ENCODE measurements around the gene DECR2. TPM values are rescaled to one million over a fixed set of nuclear protein-coding genes. Genes with fewer than 3 reads are reported as not detected.

The DECR2 gene
- total RNA-seq, 4 donors from 2014 or later: 17.0 to 23.3 (median 18.8) TPM

DNA sequence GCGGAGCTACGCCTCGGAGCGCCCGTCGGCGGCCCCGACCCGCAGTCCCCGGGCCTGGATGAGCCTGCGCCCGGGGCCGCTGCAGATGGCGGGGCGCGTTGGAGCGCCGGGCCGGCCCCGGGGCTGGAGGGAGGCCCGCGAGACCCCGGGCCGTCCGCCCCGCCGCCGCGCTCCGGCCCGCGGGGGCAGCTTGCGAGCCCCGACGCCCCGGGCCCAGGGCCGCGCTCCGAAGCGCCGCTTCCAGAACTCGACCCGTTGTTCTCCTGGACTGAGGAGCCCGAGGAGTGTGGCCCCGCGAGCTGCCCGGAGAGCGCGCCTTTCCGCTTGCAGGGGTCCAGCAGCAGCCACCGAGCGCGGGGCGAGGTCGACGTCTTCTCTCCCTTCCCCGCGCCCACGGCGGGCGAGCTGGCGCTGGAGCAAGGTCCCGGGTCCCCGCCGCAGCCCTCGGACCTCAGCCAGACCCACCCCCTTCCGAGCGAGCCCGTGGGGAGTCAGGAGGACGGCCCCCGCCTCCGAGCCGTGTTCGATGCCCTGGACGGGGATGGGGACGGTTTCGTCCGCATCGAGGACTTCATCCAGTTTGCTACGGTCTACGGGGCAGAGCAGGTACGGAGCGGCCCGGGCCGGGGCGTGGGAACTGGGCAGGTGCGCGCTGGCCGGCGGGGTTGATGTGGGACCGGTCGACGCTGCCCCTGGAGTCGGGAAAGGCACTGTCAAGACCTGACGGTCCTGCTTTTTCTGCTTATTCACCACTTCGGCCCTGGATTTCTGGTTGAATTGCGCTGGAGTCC, 24.6 kb downstream of the DECR2 start:
- H3K9me3 ChIP-seq: no peaks in the 10 kb centered on the region
- DNase-seq (no peak), ATAC-seq (no peak)
- TF ChIP-seq, protein P1, sequence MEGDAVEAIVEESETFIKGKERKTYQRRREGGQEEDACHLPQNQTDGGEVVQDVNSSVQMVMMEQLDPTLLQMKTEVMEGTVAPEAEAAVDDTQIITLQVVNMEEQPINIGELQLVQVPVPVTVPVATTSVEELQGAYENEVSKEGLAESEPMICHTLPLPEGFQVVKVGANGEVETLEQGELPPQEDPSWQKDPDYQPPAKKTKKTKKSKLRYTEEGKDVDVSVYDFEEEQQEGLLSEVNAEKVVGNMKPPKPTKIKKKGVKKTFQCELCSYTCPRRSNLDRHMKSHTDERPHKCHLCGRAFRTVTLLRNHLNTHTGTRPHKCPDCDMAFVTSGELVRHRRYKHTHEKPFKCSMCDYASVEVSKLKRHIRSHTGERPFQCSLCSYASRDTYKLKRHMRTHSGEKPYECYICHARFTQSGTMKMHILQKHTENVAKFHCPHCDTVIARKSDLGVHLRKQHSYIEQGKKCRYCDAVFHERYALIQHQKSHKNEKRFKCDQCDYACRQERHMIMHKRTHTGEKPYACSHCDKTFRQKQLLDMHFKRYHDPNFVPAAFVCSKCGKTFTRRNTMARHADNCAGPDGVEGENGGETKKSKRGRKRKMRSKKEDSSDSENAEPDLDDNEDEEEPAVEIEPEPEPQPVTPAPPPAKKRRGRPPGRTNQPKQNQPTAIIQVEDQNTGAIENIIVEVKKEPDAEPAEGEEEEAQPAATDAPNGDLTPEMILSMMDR (IDR thresholded peaks at IDR 0.05 in 4 of 5, conservative IDR thresholded peaks at IDR 0.05 in 1 of 5): no peak
- no peak for TF ChIP-seq POLR2A (IDR thresholded peaks at IDR 0.05)
- H3K27ac ChIP-seq: peak overlapping the region; percentile 79 to 100 (median 89)
- intact Hi-C loops (cut with DNase I; ENCODE audit: low total_unique reads) (no loop called here), in situ Hi-C loops (cut with MboI; ENCODE audit: low sequenced_read_pairs in 4 of 4) (no loop called here)
- peak overlapping the region; percentile 69 to 76 (median 70) for H3K4me3 ChIP-seq
- no peaks in the 10 kb centered on the region for H3K36me3 ChIP-seq
- peaks cover 49 to 53% of the 10 kb centered on the region in 2 donors for H3K4me1 ChIP-seq
- no peaks in the 10 kb centered on the region for H3K27me3 ChIP-seq

DNA sequence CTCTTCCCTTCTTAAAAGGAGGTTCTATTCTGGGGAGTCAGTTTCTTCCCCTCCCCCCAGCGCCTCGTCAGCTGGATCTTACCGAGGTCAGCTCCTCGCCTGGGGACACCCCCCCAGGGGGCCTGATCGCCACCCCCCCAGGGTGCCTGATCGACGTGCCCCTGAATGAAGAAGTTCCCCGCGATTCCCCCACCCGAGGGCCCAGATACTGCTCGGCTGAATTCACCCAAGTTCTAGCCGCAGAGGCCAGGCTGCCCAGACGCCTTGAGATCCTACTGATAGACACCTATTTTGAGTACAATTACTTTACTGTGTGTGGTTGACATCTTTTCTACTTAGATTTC, 25.2 kb downstream of the DECR2 start:
- Histone ChIP-seq H3K27me3 (no peaks in the 10 kb centered on the region), H3K9me3 (no peaks in the 10 kb centered on the region), H3K4me3 (peak overlapping the region; percentile 69 to 76 (median 70)), H3K36me3 (no peaks in the 10 kb centered on the region), H3K27ac (peak overlapping the region; percentile 79 to 100 (median 89)), H3K4me1 (peaks cover 49 to 53% of the 10 kb centered on the region in 2 donors)
- intact Hi-C loops (cut with DNase I; ENCODE audit: low total_unique reads) (no loop called here), in situ Hi-C loops (cut with MboI; ENCODE audit: low sequenced_read_pairs in 4 of 4) (no loop called here)
- ATAC-seq: no peak
- peak in 1 of 2 donors; percentile 43 for DNase-seq
- TF ChIP-seq, protein P1 (IDR thresholded peaks at IDR 0.05 in 4 of 5, conservative IDR thresholded peaks at IDR 0.05 in 1 of 5): no peak
- no peak for TF ChIP-seq POLR2A (IDR thresholded peaks at IDR 0.05)

DNA sequence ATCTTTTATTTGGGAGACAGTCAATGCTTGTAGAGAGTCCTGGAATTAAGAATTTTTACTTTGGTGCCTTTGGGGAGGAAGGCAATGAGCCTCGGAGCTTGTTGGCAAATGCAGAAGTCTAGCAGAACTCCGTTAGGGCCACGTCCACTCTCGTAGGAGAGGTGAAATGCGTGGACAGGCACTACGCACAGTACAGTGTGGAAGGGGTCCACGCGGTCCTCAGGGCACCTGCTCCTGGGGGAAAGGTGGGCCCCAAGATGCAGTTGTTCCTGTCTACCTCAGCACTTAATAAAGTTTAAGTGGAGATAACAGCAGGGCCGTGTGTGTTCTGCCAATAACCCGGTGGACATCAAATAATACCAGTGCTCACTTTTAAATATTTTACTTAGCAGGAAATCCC, 25.6 kb downstream of the DECR2 start:
- Histone ChIP-seq H3K4me1 (peaks cover 49 to 53% of the 10 kb centered on the region in 2 donors), H3K9me3 (no peaks in the 10 kb centered on the region), H3K36me3 (no peaks in the 10 kb centered on the region), H3K27me3 (no peaks in the 10 kb centered on the region), H3K27ac (peak overlapping the region; percentile 79 to 100 (median 89)), H3K4me3 (peak overlapping the region; percentile 69 to 76 (median 70))
- in situ Hi-C loops (cut with MboI; ENCODE audit: low sequenced_read_pairs in 4 of 4): no loop called here
- ATAC-seq: no peak
- DNase-seq: no peak
- intact Hi-C loops (cut with DNase I; ENCODE audit: low total_unique reads): no loop called here
- TF ChIP-seq, protein P1 (IDR thresholded peaks at IDR 0.05 in 4 of 5, conservative IDR thresholded peaks at IDR 0.05 in 1 of 5): no peak
- TF ChIP-seq POLR2A (IDR thresholded peaks at IDR 0.05): no peak

DNA sequence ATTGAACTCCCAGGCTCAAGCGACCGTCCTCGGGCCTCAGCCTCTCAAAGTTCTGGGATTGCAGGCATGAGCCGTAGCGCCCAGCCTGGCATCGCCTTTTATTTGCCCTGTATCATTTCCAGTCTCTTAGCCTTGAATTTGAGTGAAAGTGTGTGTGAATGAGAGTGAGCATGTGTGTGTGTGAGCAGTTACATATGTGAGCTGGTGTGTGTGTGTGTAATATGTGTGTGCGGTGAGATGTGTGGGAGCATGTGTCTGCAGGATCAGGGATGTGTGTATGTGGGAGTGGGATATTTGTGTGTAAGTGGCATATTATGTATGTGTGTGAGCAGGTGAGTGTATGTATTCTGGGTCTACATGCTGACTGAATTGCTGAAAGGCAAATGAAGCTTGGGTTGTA, 29.2 kb downstream of the DECR2 start:
- Histone ChIP-seq H3K36me3 (peaks cover 0 to 6% of the 10 kb centered on the region in 2 donors), H3K27me3 (no peaks in the 10 kb centered on the region), H3K9me3 (no peaks in the 10 kb centered on the region), H3K4me1 (peaks cover 38 to 39% of the 10 kb centered on the region in 2 donors), H3K4me3 (no peak overlapping the region), H3K27ac (peak overlapping the region in 1 of 4 donors; percentile 99)
- in situ Hi-C loops (cut with MboI; ENCODE audit: low sequenced_read_pairs in 4 of 4) (no loop called here), intact Hi-C loops (cut with DNase I; ENCODE audit: low total_unique reads) (no loop called here)
- TF ChIP-seq, protein P1 (IDR thresholded peaks at IDR 0.05 in 4 of 5, conservative IDR thresholded peaks at IDR 0.05 in 1 of 5): no peak
- no peak for TF ChIP-seq POLR2A (IDR thresholded peaks at IDR 0.05)
- DNase-seq: no peak
- no peak for ATAC-seq

Data from gastrocnemius medialis (tissue), 4 donors.